HTERT RPE-1 (cell line): ENCODE measurements around the gene TNS1.

Experiments used
- in situ Hi-C: fragments of 300-500 bp; cut with MboI; formaldehyde crosslinking; loops from 4 replicates; pipeline ENCODE4 v1.14.3; 2020; ENCODE audit warnings: low sequenced_read_pairs

TNS1 gene

DNA sequence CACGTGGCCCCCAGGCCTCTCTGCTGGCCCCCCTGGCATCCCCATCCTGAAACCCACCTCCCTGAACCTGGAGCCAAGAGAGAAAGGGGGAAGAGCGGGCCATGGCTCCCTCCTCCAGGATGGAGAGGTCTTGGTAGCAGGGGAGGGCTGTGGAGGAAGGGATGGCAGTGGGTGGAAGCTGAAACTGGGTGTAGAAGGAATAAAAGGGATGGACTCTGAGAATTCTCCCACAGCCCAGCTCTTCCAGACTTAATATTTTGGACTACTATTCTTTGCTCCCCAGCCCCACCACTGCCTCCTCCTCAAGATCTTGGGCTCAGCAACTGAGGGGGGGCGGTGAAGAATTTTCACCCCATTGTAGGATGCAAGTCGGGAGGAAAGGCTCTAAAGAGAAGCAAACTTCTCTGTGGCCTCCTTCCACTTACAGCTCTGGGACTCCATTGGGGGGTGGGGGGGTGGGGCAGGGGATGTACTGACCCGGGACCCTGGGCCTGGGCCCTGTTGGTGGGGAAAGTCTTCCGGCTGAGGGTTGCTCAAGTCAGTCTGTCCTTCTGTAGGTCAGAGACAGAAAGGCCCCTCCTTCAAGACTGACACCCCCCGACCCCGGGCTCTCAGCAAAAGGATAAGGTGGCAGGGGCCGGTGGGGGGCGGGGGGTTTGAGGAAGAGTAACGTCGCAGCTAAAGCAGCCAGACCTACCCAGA is 501 bp downstream of the TNS1 start:
- in situ Hi-C loops, result no loop called here

DNA sequence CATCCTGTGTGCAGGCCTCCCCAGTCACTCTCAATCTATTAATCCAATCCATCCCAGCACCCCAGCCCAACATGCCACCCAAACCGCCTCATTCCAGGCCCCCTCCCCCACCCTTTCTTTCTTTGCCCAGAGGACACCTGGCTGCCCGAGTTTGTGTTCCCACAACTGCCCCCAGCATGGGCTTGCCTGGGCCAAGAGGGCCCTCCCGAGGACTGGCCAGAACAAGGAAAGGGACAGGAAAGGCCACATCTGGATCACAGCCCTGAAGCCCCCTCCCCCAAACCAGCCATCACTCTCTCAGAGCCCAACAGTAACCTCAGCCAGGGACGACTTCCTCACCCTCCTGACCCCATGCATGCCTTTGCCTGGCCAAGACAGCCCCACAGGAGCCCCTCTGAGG is 1.2 kb downstream of the TNS1 start:
- in situ Hi-C loops, result no loop called here

DNA sequence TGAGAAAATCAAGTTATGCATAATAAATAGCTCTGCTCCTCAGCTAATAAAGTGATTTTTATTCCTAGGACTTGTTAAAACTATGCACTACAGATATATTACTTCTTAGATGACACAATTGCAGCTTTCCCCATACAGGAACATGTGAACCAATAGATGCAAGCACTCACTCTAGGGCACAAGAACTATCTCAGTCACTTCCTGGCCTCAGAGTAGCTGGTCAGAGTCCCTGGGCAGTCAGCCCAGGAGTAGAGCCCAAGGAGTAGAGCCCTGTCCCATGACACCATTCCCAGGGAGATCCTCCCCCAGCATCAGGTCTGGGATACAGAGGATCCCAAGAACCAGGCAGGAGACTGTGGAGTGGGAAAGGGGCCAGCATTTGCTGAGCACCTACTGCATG is 2.7 kb downstream of the TNS1 start:
- in situ Hi-C loops, result no loop called here

DNA sequence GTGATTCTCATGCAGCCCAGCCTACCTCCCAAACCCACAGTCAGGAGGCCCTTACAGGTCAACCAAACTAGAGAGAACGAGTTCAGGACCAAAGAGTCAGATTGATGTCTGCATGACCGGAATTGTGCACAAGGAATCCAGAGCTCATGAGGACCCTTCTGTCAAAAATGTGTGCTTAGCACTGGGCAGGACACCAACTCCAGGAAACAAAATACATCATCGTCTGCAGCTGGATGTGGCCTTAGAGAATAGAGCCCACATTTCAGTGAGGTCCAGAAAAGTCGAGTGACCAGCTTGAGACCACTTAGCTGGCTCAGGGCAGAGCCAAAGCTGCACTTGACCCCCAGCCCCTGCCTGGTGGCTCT is 3.2 kb downstream of the TNS1 start:
- in situ Hi-C loops, result no loop called here

DNA sequence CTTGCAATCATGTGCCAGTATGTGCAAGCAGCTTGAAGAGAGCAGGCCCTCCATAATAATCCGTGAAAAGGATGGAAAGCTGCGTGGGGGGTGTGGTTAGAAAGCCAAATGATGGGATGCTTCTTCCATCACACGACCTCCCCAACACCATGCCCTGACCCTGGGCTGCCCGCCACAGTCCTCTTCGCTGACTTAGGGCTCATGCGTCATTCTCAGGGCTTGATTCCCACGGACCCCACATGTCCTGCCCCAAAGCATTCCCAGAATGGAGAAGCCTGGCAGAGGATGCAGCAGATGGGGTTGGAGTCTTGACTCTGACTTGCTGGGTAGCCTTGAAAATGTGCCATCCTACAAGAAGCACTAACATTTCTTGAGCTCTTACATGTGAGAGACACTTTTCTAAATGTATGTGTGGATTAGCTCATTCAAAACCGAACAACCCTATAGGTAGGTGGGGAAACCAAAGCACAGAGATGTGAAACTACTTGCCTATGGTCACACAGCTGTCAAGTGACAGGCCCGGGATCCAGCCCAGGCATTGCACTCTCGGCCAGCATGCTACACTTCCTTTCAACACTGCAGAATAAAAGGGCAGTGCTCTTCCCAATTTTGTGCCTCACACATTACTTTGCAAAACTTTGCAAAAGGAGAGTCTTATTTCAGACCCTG is 3.7 kb downstream of the TNS1 start:
- in situ Hi-C loops, result no loop called here

DNA sequence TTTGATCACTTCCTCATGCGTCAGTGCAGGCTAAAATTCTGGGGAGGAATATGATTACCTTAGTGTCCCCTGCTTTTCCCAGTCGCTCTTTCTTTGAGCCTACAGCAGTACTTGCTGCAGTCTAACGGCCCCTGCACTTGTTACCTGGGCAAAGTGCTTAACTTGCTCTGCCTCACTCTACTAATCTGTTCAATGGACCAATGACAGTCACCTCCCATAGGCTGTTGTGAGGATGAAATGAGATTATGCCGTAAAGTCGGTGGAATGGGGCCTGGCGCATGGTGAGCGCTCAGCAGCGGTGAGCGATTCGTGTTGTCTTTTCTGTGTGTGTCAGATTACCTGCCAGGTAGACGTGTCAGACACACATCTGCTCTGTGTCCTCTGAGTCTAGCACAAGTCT is 5.3 kb downstream of the TNS1 start:
- in situ Hi-C loops, result no loop called here

DNA sequence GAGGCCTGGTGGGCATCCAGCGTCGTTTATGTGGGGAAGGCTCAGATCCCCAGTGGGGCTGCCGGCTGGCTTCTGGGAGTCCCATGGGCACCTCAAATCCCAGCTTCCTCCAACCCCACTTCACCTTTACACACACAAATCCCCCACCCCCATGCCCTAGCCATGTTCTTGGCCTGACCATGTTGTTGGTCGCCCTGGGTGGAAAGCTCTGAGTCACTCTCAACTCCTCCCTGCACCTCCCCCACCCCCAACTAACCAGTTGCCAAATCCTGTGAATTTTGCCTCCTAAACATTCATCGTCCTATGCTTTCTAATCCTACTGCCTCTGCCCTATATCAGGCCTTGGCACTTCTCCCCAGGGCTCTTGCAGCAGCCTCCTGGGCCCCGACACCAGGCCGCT is 6.4 kb downstream of the TNS1 start:
- in situ Hi-C loops, result no loop called here

DNA sequence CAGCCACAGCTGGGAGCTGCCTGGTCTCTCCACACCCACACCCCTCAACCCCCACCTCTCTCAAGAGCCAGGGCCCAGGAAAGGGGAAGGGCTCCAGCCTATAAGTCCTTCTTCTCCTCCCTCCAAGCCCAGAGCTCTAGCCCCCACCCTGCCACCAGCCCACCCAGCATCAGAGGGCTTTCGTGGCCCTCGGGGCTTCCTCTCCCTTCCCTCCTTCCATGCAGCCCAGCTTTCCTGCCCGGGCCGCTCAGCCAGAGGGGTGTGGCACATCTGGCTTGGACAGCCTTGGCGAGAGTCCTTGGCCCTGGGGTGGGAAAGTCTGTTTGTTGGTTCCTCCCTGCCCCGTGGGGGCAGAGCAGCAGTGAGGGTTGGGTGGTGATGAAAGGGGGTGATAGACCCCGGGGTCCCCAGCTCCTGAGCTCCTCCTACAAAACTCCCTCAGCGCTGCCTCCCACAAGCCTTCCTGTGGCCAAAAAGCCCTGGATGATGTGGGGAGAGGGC is 7.0 kb downstream of the TNS1 start:
- in situ Hi-C loops, result no loop called here

DNA sequence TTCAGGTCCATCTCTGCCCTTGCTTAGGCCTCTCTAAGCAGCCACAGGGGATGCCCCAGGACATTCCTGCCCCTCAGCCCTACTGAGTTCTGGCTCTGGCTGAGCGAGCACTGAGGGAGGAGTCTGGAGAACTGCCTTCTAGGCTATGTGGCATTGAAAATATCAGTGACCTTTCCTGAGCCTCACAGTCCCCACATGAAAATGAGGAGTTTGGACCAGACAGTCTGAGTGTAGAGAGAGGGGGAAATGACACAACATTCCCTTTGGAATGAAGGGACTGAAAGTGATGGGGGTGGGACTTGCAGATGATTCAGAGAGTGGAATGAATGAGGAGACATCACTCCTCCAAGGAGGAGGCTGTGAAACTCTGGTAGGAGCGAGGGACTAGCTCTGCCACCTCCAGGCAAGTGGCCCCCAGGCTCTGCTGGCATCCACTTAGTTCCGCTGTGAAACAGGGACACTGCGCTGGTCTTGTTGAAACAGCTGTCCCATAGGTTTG is 8.0 kb downstream of the TNS1 start:
- in situ Hi-C loops, result no loop called here

DNA sequence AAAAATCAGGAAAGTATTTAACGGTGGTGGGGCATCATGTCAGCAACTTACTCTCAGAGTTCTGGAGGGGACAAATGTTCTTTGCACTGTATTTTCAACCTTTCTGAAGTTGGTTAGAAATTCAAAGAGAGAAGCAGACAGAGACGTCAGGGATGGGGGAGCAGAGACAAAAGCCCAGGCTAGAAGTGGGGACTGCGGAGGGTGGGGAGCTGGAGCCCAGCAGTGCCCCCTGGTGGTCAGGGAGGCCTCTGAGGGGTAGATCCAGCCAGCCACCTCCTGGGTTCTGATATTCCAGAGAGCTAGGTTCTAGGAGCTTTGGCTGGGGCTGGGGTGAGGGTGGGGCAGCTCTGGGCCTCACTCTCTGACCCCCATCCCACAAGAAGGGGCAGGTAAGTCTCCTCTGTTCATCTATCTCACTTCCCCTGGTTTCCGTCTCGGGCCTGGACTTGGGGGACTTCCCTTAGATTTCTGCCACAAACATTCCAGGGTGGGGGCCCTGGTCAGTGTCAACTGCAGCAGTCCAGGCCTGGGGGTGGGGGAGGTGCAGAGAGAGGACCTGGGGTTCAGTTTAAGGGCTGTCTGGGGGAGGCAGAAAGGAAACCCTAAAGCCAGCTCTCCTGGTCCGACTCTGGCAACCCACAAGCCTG is 8.9 kb downstream of the TNS1 start:
- in situ Hi-C loops, result no loop called here

DNA sequence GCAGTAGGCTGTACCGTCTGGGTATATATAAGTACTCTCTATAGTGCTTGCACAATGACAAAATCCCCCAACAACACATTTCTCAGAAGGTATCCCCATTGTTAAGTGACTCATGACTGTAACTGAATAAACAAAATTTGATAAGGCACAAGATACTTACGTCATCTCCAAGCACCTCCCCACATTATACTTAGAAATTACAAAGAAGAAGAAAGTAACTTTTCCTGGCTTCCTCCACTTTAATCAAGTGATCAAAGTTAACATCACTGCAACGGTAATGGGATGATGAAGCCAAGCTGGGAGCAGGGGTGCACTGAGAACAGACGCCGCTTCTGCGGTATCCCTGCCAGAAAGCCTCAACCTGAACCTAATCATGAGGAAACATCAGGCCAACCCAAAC is 9.7 kb downstream of the TNS1 start:
- in situ Hi-C loops, result no loop called here

DNA sequence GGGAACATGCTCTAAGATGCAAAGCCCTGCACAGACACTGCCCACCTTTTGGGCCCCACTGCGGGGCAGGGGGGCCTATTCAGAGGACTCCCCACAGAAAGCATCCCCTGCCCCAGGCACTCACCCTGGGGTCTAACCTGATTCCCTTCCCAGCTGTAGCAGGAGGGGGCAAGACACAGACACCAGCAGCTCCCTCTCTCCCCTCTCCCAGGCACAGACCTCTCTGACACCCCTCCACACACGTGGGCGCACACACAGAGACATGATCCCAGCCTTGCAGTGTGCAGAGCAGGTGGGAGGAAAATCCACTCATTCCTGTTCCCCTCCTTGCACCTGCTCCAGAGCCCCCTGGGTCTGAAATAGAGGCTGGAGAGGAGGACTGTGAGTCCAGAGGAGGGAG is 10.7 kb downstream of the TNS1 start:
- in situ Hi-C loops, result no loop called here

DNA sequence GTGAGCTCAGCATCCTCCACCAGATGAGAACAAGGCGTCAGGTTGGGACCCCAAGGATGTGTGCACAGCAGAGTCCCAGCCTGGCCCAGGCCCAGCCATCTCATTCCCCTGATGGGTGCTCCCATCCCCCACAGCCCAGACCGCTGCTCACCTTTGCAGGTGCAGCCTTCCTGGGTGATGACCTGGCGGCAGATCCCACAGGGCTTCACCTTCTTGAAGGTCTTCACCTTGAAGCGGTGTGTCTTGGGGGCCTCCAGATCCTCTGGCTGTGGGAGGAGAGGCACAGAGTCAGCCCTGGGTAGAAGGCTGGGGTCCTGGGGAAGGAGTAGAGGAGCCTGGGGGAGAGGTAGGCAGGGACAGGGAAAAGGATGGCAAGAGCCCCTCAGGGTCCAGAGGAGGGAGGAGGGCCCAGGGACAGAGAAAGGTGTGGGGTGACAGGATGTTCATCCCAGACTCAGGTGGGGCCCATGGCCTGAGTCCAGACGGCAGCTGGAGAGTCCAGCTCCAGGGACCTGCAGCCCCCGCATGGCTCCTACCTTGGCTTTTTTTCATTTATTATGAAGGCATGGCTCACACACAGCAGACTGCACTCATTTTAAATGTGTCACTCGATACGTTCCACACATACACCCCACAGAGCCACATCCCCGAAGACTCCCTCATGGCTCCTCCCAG is 11.9 kb downstream of the TNS1 start:
- in situ Hi-C loops, result no loop called here

DNA sequence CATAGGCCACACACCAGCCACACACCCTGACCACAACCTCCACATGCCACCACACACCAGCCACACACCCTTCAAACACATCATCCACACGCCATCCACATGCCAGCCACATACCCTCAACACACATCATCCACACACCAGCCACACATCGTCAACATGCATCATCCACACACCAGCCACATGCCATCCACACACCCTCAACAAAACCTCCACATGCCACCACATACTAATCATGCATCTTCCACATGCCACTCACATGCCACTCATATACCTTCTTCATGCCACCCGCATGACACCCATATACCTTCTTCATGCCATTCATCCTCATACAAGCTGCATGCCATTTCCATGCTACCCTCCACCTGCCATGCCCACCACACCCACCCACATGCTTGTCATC is 12.4 kb downstream of the TNS1 start:
- in situ Hi-C loops, result no loop called here

DNA sequence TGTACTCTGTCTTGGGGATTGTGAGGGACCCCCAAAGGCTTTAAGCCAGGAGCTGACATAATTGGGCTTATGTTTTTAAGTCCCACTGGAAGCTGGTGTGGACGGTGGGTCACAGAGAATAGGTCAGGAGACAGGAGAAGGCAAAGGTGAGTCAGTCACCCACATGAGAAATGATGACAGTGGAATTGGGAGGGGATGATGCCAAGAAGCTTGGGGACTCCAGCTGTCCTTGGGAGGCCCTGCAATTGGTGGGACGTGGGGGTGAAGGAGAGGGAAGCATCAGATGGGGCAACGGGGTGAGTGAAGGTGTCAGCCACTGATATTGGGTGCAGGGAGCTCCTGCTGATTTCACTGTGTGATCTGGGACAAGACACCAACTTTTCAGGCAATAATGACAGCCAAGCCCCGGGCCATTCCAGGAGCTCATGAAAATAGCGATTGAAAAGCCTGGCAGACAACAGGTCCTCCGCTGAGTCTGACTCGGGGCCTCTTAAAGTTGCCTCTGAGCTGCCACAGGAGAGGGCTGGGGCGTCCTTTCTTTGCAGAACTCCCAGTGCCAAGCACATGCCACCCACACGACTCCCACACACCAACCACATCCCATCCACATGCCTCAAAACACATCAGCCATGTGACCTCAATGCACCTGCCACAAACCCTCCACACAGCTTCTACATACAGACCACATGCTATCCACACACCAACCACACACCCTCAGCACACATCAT is 13.4 kb downstream of the TNS1 start:
- in situ Hi-C loops, result no loop called here

DNA sequence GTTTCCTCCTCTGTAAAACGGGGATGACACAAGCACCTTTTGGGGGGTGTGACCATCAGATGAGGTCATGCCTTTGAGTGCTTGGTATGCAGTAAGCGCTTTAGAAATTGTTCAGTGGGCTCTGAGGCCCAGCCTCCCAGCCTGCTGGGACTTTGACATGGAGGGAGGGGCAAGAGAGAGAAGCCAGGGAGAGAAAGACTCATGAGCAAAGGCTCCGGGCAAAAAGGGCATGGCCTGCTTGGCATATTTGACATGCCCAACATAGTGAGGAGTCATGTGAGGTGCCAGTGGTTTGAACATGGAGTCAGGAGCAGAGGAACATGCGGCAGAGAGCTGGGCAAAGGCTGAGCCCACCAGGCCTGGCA is 14.0 kb downstream of the TNS1 start:
- in situ Hi-C loops, result no loop called here

DNA sequence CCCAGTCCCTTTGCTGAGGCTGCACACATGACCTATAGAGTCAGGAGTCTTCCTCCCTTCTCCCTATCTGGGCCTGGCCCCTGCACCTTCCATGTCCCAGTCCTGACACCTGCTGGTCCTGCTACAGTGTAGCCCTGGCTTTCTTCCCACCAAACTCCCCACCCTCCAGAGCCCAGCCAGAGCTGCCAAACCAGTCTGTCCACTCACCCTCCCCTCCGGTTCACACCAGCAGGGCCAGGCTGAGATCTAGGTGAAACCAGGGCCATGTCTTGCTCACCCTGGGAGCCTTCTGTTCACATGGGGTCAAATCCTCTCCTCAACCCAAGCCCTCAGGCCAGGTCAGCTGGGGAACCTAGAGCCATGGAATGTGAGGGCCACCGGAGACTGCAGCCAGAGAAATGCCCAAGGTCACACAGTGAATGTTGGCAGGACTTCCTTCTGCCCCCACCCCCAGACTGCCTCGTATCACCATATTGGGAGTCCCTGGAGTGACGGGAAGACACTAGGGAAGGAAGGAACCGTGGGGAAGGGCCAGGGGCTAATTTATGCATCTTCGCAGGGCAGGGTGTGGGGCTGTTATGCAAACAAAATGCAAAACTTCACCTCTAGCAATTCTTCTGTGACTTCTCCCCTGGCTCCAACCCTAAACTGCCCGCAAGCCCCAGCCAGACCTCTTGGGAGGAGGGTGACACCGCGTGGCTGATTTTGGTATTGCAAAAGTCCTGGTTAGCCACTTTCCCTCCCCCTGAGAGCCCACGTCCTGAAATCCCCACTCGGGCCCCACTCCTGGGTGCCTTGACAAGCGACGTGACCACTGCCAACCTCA is 14.6 kb downstream of the TNS1 start:
- in situ Hi-C loops, result no loop called here

DNA sequence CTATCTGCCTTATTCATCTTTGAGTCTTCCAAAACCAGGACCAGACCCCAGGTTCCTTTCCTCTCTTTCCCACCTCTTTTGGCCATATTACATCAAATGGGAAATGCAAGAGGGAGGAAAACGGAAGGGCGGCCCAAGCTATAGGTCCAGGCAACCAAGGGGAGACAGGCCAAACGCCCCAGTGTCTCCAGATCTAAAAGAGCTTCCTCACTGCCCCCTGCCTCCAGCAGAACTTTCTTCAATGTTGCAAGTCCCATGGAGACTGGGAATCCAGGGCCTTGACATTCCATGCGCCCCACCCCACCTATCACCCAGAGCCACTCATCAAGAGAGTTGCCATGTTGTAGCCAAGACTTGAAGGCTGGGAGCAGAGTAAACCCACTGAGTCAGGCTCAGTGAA is 15.4 kb downstream of the TNS1 start:
- in situ Hi-C loops, result no loop called here

DNA sequence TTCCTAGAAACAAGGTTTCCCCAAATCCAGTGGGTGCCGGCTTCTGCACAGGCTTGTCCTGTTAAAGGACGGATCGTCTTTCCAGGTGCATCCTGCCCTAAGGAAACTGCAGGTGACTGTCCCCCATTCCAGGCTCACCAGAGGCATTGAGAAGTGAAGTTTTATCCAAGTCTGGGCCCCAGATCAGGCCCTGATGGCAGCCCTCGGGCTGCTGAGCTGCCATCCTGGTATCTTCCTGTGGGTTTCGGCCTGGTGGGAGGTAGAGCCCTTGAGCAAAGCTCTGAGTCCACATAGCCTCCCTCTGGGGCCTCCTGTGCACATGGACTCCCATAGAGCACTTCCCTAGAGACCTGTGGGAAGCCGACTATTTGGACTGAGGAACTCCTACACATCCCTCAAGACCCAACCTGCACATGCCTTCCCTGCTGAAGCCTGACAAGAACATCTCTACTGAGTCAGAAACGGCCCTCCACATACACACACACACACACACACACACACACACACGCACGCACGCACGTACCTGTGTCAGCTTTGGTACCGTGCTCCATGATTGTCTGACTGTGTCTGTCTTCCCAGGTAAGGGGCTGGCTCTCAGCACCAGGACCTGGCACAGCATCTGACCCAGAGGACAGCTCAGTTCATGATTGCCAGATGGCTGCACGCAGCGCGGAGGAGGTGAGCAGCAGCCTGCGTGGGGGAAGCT is 16.4 kb downstream of the TNS1 start:
- in situ Hi-C loops, result no loop called here
